Transverse colon (tissue), 4 donors: ENCODE results near the gene DMXL2.

ENCODE experiments used
- POLR2A ChIP-seq: fragments of 450-650 bp; IDR thresholded peaks from one replicate; pipeline ENCODE4 v1.6.1; 2016; ENCODE audit warnings: antibody characterized with exemption, mild to moderate bottlenecking, moderate library complexity
- POLR2AphosphoS5 ChIP-seq, 3 donors: sonication (generic); formaldehyde crosslinking; IDR thresholded peaks; one replicate each; pipeline ENCODE4 v1.6.1; 2016; ENCODE audit warnings: antibody characterized with exemption in 3 of 3
- TF ChIP-seq, protein P1 (sequence below), 5 experiments: fragments of 200-600 bp in 3 of 5; fragments of 450-650 bp in 2 of 5; sonication (generic) in 3 of 5; IDR thresholded peaks; 1 replicate in 2 of 5; 2 replicates in 3 of 5; pipeline ENCODE4 v1.5.1; 2016 to 2017; ENCODE audit warnings: antibody characterized with exemption in 5 of 5, inconsistent platforms in 3 of 5, mild to moderate bottlenecking in 2 of 5, moderate library complexity in 1 of 5

DNA sequence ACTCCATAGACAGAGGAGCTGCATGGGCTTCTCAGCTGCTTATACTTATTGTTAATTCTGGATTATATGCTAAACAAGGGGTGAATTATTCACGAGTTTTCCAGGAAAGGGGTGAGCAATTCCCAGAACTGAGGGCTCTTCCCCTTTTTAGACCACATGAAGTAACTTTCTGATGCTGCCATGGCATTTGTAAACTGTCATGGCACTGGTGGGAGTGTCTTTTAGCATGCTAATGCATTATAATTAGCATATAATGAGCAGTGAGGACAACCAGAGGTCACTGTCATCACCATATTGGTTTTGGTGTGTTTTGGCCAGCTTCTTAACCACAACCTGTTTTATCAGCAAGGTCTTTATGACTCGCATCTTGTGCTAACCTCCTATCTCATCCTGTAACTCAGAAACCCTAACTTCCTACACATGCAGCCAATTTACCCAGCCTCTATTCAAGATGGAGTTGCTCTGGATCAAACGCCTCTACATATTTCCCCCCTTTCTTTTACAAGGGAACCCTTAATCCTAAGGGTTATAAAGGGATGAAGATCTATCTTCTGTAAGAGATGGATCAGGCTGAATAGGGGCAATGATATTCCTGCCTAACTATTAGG, 12.1 kb upstream of the DMXL2 start:
- TF ChIP-seq POLR2AphosphoS5 (IDR thresholded peaks at IDR 0.05) (no peak), POLR2A (no peak)
- TF ChIP-seq, protein P1, sequence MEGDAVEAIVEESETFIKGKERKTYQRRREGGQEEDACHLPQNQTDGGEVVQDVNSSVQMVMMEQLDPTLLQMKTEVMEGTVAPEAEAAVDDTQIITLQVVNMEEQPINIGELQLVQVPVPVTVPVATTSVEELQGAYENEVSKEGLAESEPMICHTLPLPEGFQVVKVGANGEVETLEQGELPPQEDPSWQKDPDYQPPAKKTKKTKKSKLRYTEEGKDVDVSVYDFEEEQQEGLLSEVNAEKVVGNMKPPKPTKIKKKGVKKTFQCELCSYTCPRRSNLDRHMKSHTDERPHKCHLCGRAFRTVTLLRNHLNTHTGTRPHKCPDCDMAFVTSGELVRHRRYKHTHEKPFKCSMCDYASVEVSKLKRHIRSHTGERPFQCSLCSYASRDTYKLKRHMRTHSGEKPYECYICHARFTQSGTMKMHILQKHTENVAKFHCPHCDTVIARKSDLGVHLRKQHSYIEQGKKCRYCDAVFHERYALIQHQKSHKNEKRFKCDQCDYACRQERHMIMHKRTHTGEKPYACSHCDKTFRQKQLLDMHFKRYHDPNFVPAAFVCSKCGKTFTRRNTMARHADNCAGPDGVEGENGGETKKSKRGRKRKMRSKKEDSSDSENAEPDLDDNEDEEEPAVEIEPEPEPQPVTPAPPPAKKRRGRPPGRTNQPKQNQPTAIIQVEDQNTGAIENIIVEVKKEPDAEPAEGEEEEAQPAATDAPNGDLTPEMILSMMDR (IDR thresholded peaks at IDR 0.05): no peak
